MCF 10A (cell line): ENCODE data around the gene KDM5B. TPM values are rescaled to one million over a fixed set of nuclear protein-coding genes. Genes with fewer than 3 reads are reported as not detected.

ENCODE experiments used
- BruUV-seq: library from RNA; stranded (reverse); fragments of 400-500 nt; replicated peaks from 2 replicates; lab custom pipeline; 2021; lab: Mats Ljungman, UMichigan
- CTCF ChIA-PET: fragments of 300-600 bp; sonication (Branson Sonifier 250); formaldehyde crosslinking; extraction: SDS; loops from one replicate; lab custom pipeline; 2021; ENCODE audit warnings: antibody characterized with exemption, inconsistent platforms; lab: Yijun Ruan, JAX
- POLR2A ChIA-PET: fragments of 300-600, 350-650 bp; sonication (Branson Sonifier 250); formaldehyde crosslinking; extraction: SDS; loops from one replicate; lab custom pipeline; 2020; ENCODE audit warnings: antibody characterized with exemption, inconsistent platforms; lab: Yijun Ruan, JAX
- DNase-seq: peaks from one replicate; pipeline ENCODE4 v3.0.0-alpha.2; 2018; ENCODE audit not compliant: unreplicated experiment
- H3K27ac Mint-ChIP-seq: one replicate; pipeline ENCODE4 v1.8.0; 2022; ENCODE audit warnings: mild to moderate bottlenecking, low read depth, mixed read lengths; ENCODE audit not compliant: unreplicated experiment
- H3K27me3 Mint-ChIP-seq: one replicate; pipeline ENCODE4 v1.8.0; 2022; ENCODE audit warnings: mixed read lengths; ENCODE audit not compliant: insufficient read depth, unreplicated experiment
- H3K36me3 Mint-ChIP-seq: one replicate; pipeline ENCODE4 v1.8.0; 2022; ENCODE audit warnings: mild to moderate bottlenecking, moderate library complexity, mixed read lengths; ENCODE audit not compliant: insufficient read depth, unreplicated experiment
- H3K4me1 Mint-ChIP-seq: one replicate; pipeline ENCODE4 v1.8.0; 2022; ENCODE audit warnings: mixed read lengths; ENCODE audit not compliant: insufficient read depth, unreplicated experiment
- H3K4me3 Mint-ChIP-seq: one replicate; pipeline ENCODE4 v1.8.0; 2022; ENCODE audit warnings: mild to moderate bottlenecking, moderate library complexity, mixed read lengths; ENCODE audit not compliant: unreplicated experiment
- H3K9me3 Mint-ChIP-seq: one replicate; pipeline ENCODE4 v1.8.0; 2022; ENCODE audit warnings: mixed read lengths; ENCODE audit not compliant: unreplicated experiment
- CTCF ChIP-seq: fragments of 200-600 bp; IDR thresholded peaks from one replicate; pipeline ENCODE4 v1.8.0; 2022; ENCODE audit warnings: antibody characterized with exemption, mild to moderate bottlenecking; ENCODE audit not compliant: unreplicated experiment
- intact Hi-C: fragments of 100-400 bp; cut with micrococcal nuclease; formaldehyde crosslinking; loops from 2 replicates; pipeline ENCODE4 v1.14.1; 2022
- total RNA-seq: library from RNA; stranded (reverse); gene quantifications from 2 replicates; pipeline ENCODE4 v1.2.3, GENCODE V29; 2022

KDM5B gene
- total RNA-seq, 1 experiment from 2014 or later = 180 TPM

GRCh38 chr1:202791077-202791747 is 17.0 kb downstream of the KDM5B start:
- TF ChIP-seq CTCF = no peak
- POLR2A ChIA-PET = interaction anchor here (0.8 kb wide), 1 partner anchor 17 kb away, joined by 3 read pairs; the partner anchor contains the start of gene KDM5B
- H3K27ac Mint-ChIP-seq = no peak overlapping the region
- no TSS peak for BruUV-seq
- H3K4me1 Mint-ChIP-seq = no peaks in the 10 kb centered on the region
- H3K36me3 Mint-ChIP-seq = peaks cover 9% of the 10 kb centered on the region
- CTCF ChIA-PET = interaction anchor here (0.6 to 1.9 kb wide), 8 partner anchors 8 to 337 kb away, joined by 3 to 9 read pairs (median 4); no protein-coding TSS in a partner anchor
- no peaks in the 10 kb centered on the region for H3K27me3 Mint-ChIP-seq
- H3K4me3 Mint-ChIP-seq = no peak overlapping the region
- DNase-seq = no peak
- intact Hi-C loops = no loop called here
- no peaks in the 10 kb centered on the region for H3K9me3 Mint-ChIP-seq

- no TSS peak for BruUV-seq
- intact Hi-C loops = no loop called here
- H3K27me3 Mint-ChIP-seq = no peaks in the 10 kb centered on the region
- H3K4me1 Mint-ChIP-seq = peaks cover 6% of the 10 kb centered on the region
- H3K4me3 Mint-ChIP-seq = no peak overlapping the region
- CTCF ChIA-PET = interaction anchor here (0.6 to 1.2 kb wide), 4 partner anchors 12 to 458 kb away, joined by 3 to 5 read pairs (median 4); no protein-coding TSS in a partner anchor
- TF ChIP-seq CTCF = no peak
- H3K9me3 Mint-ChIP-seq = no peaks in the 10 kb centered on the region
- peaks cover 2% of the 10 kb centered on the region for H3K36me3 Mint-ChIP-seq
- H3K27ac Mint-ChIP-seq = peak overlapping the region; percentile 21
- POLR2A ChIA-PET = no interaction called here
- DNase-seq = no peak
These were observed 19.4 kb downstream of the KDM5B start for GRCh38 chr1:202788800-202789199.

- H3K4me3 Mint-ChIP-seq = no peak overlapping the region
- POLR2A ChIA-PET = interaction anchor here (0.6 to 1.9 kb wide), 4 partner anchors 14 to 24 kb away, joined by 4 to 7 read pairs (median 4); partner anchors contain the start of genes KDM5B and PCAT6
- H3K36me3 Mint-ChIP-seq = peaks cover 9% of the 10 kb centered on the region
- CTCF ChIA-PET = interaction anchor here (0.7 to 1.1 kb wide), 2 partner anchors 8 to 68 kb away, joined by 3 to 4 read pairs; no protein-coding TSS in a partner anchor
- H3K27ac Mint-ChIP-seq = no peak overlapping the region
- no peaks in the 10 kb centered on the region for H3K27me3 Mint-ChIP-seq
- intact Hi-C loops = no loop called here
- no peak for TF ChIP-seq CTCF
- peaks cover 6% of the 10 kb centered on the region for H3K4me1 Mint-ChIP-seq
- H3K9me3 Mint-ChIP-seq = no peaks in the 10 kb centered on the region
- DNase-seq = no peak
- BruUV-seq = no TSS peak
These were observed 21.4 kb downstream of the KDM5B start for GRCh38 chr1:202786804-202787203.

- BruUV-seq = no TSS peak
- H3K4me1 Mint-ChIP-seq = peaks cover 6% of the 10 kb centered on the region
These were observed 27.0 kb downstream of the KDM5B start for GRCh38 chr1:202781180-202781579.

More at GRCh38 chr1:202781180-202781579, 27.0 kb downstream of the KDM5B start:
- Mint-ChIP-seq H3K36me3 (peaks cover 35% of the 10 kb centered on the region), H3K9me3 (no peaks in the 10 kb centered on the region), H3K27me3 (no peaks in the 10 kb centered on the region), H3K4me3 (no peak overlapping the region), H3K27ac (no peak overlapping the region)
- intact Hi-C loops = no loop called here
- CTCF ChIA-PET = interaction anchor here (0.8 to 2.0 kb wide), 8 partner anchors 11 to 218 kb away, joined by 3 to 9 read pairs (median 4); no protein-coding TSS in a partner anchor
- POLR2A ChIA-PET = interaction anchor here (0.7 to 5.2 kb wide), 10 partner anchors 9 to 225 kb away, joined by 3 to 39 read pairs (median 5); partner anchors contain the start of genes KDM5B, PCAT6 and TMEM183A
- no peak for TF ChIP-seq CTCF
- DNase-seq = no peak
